CD4-positive, alpha-beta T cell treated with Interleukin-6 for 4 hours (primary cell): ENCODE data around the gene CCDC9B.

Source experiments
- DNase-seq: peaks from one replicate; pipeline ENCODE4 v3.0.0-alpha.2; 2020; ENCODE audit warnings: mixed read lengths

The CCDC9B gene

GRCh38 chr15:40305281-40305680 lies 35.5 kb downstream of the CCDC9B start:
- DNase-seq = no peak

- no peak for DNase-seq
Measured at GRCh38 chr15:40303576-40303975, 37.2 kb downstream of the CCDC9B start.

- DNase-seq = no peak
Measured at GRCh38 chr15:40302981-40303380, 37.8 kb downstream of the CCDC9B start.

GRCh38 chr15:40302288-40302886 lies 38.4 kb downstream of the CCDC9B start:
- no peak for DNase-seq

GRCh38 chr15:40301467-40302179 lies 39.1 kb downstream of the CCDC9B start:
- no peak for DNase-seq

- DNase-seq = no peak
Measured at GRCh38 chr15:40300771-40301170, 40.0 kb downstream of the CCDC9B start.

GRCh38 chr15:40300367-40300766 lies 40.4 kb downstream of the CCDC9B start:
- no peak for DNase-seq

- DNase-seq = no peak
Measured at GRCh38 chr15:40298216-40298935, 42.4 kb downstream of the CCDC9B start.

GRCh38 chr15:40297356-40297755 lies 43.4 kb downstream of the CCDC9B start:
- DNase-seq = no peak

GRCh38 chr15:40296561-40297230 lies 44.0 kb downstream of the CCDC9B start:
- DNase-seq = no peak

- DNase-seq = no peak
Measured at GRCh38 chr15:40295877-40296560, 44.7 kb downstream of the CCDC9B start.

GRCh38 chr15:40295297-40295696 lies 45.4 kb downstream of the CCDC9B start:
- DNase-seq = no peak

GRCh38 chr15:40293905-40294895 lies 46.5 kb downstream of the CCDC9B start:
- no peak for DNase-seq

GRCh38 chr15:40293006-40293405 lies 47.7 kb downstream of the CCDC9B start:
- no peak for DNase-seq

- DNase-seq = no peak
Measured at GRCh38 chr15:40292246-40292645, 48.5 kb downstream of the CCDC9B start.

GRCh38 chr15:40290918-40291574 lies 49.7 kb downstream of the CCDC9B start:
- no peak for DNase-seq

- DNase-seq = no peak
Measured at GRCh38 chr15:40290545-40290917, 50.2 kb downstream of the CCDC9B start.

- DNase-seq = no peak
Measured at GRCh38 chr15:40289140-40289775, 51.5 kb downstream of the CCDC9B start.

GRCh38 chr15:40287968-40288367 lies 52.8 kb downstream of the CCDC9B start:
- DNase-seq = no peak

GRCh38 chr15:40287505-40287904 lies 53.2 kb downstream of the CCDC9B start:
- no peak for DNase-seq

- no peak for DNase-seq
Measured at GRCh38 chr15:40286794-40287193, 53.9 kb downstream of the CCDC9B start.
